HG03457 (cell line): ENCODE results near the gene RASA4B.
"Not testable (repeated sequence)": the region's sequence is repeated elsewhere in the genome, so short reads cannot be mapped to it uniquely, and the experiment has no call there.

Experiments used
- ATAC-seq: cut with Tn5 transposase; IDR thresholded peaks from one replicate; pipeline ENCODE4 v1.9.1; 2021; ENCODE audit warnings: moderate number of reproducible peaks; ENCODE audit not compliant: unreplicated experiment

The RASA4B gene

GRCh38 chr7:102455596-102455995 is 62.0 kb downstream of the RASA4B start:
- ATAC-seq: no peak

- ATAC-seq: not testable (repeated sequence)
These were observed 62.6 kb downstream of the RASA4B start for GRCh38 chr7:102454932-102455331.

- ATAC-seq: no peak
These were observed 63.1 kb downstream of the RASA4B start for GRCh38 chr7:102454468-102454867.

- ATAC-seq: no peak
These were observed 64.3 kb downstream of the RASA4B start for GRCh38 chr7:102453319-102453718.

- ATAC-seq: no peak
These were observed 65.1 kb downstream of the RASA4B start for GRCh38 chr7:102452451-102452850.

- ATAC-seq: no peak
These were observed 66.1 kb downstream of the RASA4B start for GRCh38 chr7:102451371-102452054.

- ATAC-seq: peak; percentile 46
These were observed 67.3 kb downstream of the RASA4B start for GRCh38 chr7:102450242-102450641.

- no peak for ATAC-seq
These were observed 68.4 kb downstream of the RASA4B start for GRCh38 chr7:102449136-102449535.

GRCh38 chr7:102447311-102447710 is 70.3 kb downstream of the RASA4B start:
- no peak for ATAC-seq

- no peak for ATAC-seq
These were observed 71.0 kb downstream of the RASA4B start for GRCh38 chr7:102446387-102447156.

GRCh38 chr7:102445674-102446071 is 71.9 kb downstream of the RASA4B start:
- ATAC-seq: no peak

GRCh38 chr7:102444961-102445673 is 72.5 kb downstream of the RASA4B start:
- no peak for ATAC-seq

- no peak for ATAC-seq
These were observed 77.4 kb downstream of the RASA4B start for GRCh38 chr7:102439963-102440795.

GRCh38 chr7:102436118-102436517 is 81.5 kb downstream of the RASA4B start:
- ATAC-seq: no peak

GRCh38 chr7:102434039-102434486 is 83.5 kb downstream of the RASA4B start:
- ATAC-seq: no peak

- ATAC-seq: peak; percentile 45
These were observed 84.1 kb downstream of the RASA4B start, which contains the start of gene ORAI2 for GRCh38 chr7:102433219-102434038. ORAI2 (plus strand) TSS chr7:102433575; CDS start chr7:102438957, 5,382 bp downstream.
